AG04450 (cell line): ENCODE data around the gene GGCX. TPM values are rescaled to one million over a fixed set of nuclear protein-coding genes. Genes with fewer than 3 reads are reported as not detected.

Experiments used
- CTCF ChIA-PET: fragments of 300-600, 350-600 bp; formaldehyde crosslinking; extraction: SDS; loops from one replicate; lab custom pipeline; 2022; ENCODE audit warnings: antibody characterized with exemption, inconsistent platforms; lab: Charles Lee
- POLR2A ChIA-PET: fragments of 350-600 bp; formaldehyde crosslinking; extraction: SDS; loops from one replicate; lab custom pipeline; 2021; ENCODE audit warnings: antibody characterized with exemption, inconsistent platforms; lab: Yijun Ruan, JAX
- DNase-seq: peaks from one replicate; pipeline ENCODE4 v3.0.0-alpha.2; 2011; ENCODE audit warnings: low read depth, low spot score
- H3K27ac ChIP-seq: one replicate; pipeline ENCODE4 v1.5.1; 2012; ENCODE audit warnings: low read depth, low read length, control low read depth
- H3K27me3 ChIP-seq: one replicate; pipeline ENCODE4 v1.6.0; 2012; ENCODE audit warnings: low read length; ENCODE audit not compliant: control insufficient read depth, insufficient read depth
- H3K4me3 ChIP-seq: 2 replicates; pipeline ENCODE4 v1.5.1; 2011; ENCODE audit warnings: mild to moderate bottlenecking, low read depth, low read length, control low read depth
- H3K9me3 ChIP-seq: 2 replicates; pipeline ENCODE4 v1.5.1; 2012; ENCODE audit warnings: low read length; ENCODE audit not compliant: control insufficient read depth, insufficient read depth
- polyA plus RNA-seq: library from polyadenylated mRNA; depleted of rRNA; stranded (reverse); fragments of >200 nt; gene quantifications from 2 replicates; pipeline ENCODE4 v1.2.3, GENCODE V29; 2011
- TF ChIP-seq, protein P1 (sequence below): IDR thresholded peaks from 2 replicates; pipeline ENCODE4 v1.5.1; 2011; ENCODE audit warnings: low read depth, low read length, control low read depth, inconsistent platforms

GGCX gene
- polyA plus RNA-seq, 1 experiment = 44.0 TPM

- CTCF ChIA-PET = interaction anchor here (0.6 to 7.2 kb wide), 18 partner anchors 10 to 1042 kb away, joined by 3 to 53 read pairs (median 4); no protein-coding TSS in a partner anchor
- peak overlapping the region; percentile 100 for H3K4me3 ChIP-seq
- TF ChIP-seq, protein P1, sequence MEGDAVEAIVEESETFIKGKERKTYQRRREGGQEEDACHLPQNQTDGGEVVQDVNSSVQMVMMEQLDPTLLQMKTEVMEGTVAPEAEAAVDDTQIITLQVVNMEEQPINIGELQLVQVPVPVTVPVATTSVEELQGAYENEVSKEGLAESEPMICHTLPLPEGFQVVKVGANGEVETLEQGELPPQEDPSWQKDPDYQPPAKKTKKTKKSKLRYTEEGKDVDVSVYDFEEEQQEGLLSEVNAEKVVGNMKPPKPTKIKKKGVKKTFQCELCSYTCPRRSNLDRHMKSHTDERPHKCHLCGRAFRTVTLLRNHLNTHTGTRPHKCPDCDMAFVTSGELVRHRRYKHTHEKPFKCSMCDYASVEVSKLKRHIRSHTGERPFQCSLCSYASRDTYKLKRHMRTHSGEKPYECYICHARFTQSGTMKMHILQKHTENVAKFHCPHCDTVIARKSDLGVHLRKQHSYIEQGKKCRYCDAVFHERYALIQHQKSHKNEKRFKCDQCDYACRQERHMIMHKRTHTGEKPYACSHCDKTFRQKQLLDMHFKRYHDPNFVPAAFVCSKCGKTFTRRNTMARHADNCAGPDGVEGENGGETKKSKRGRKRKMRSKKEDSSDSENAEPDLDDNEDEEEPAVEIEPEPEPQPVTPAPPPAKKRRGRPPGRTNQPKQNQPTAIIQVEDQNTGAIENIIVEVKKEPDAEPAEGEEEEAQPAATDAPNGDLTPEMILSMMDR = no peak
- no peaks in the 10 kb centered on the region; the same call in 1 of the 2 replicates for H3K9me3 ChIP-seq
- peak overlapping the region; percentile 83 for H3K27ac ChIP-seq
- H3K27me3 ChIP-seq = no peaks in the 10 kb centered on the region
- no peak for DNase-seq
- POLR2A ChIA-PET = interaction anchor here (0.6 to 5.0 kb wide), 56 partner anchors 10 to 472 kb away, joined by 3 to 172 read pairs (median 6); partner anchors contain the start of genes C2orf68, ELMOD3, GGCX and RETSAT
These were observed 21.7 kb downstream of the GGCX start for GRCh38 chr2:85539361-85540132.

GRCh38 chr2:85538507-85539360 is 22.6 kb downstream of the GGCX start, which contains the start of gene MAT2A:
Gene MAT2A (plus strand): TSS chr2:85539168. CDS start chr2:85539288, 120 bp downstream.
- TF ChIP-seq, protein P1 = peak; percentile 80
- POLR2A ChIA-PET = interaction anchor here (0.6 to 5.0 kb wide), 57 partner anchors 11 to 472 kb away, joined by 3 to 172 read pairs (median 6); partner anchors contain the start of genes C2orf68, ELMOD3, GGCX and RETSAT
- no peaks in the 10 kb centered on the region for H3K27me3 ChIP-seq
- CTCF ChIA-PET = interaction anchor here (0.6 to 7.2 kb wide), 19 partner anchors 10 to 1041 kb away, joined by 3 to 53 read pairs (median 4); partner anchors contain the start of gene SH2D6
- peak within 1 kb of the TSS; percentile 99 for H3K27ac ChIP-seq
- peak; percentile 80 for DNase-seq
- no peaks in the 10 kb centered on the region; the same call in 1 of the 2 replicates for H3K9me3 ChIP-seq
- peak within 1 kb of the TSS; percentile 100 for H3K4me3 ChIP-seq

GRCh38 chr2:85537600-85538506 is 23.4 kb downstream of the GGCX start:
- POLR2A ChIA-PET = interaction anchor here (0.7 to 5.0 kb wide), 33 partner anchors 12 to 471 kb away, joined by 3 to 172 read pairs (median 7); partner anchors contain the start of genes C2orf68, ELMOD3, RETSAT and RNF181
- no peaks in the 10 kb centered on the region for H3K27me3 ChIP-seq
- H3K4me3 ChIP-seq = peak overlapping the region; percentile 100
- peak overlapping the region; percentile 99 for H3K27ac ChIP-seq
- DNase-seq = no peak
- CTCF ChIA-PET = interaction anchor here (1.1 to 7.2 kb wide), 6 partner anchors 9 to 119 kb away, joined by 3 to 53 read pairs (median 10); partner anchors contain the start of gene SH2D6
- no peaks in the 10 kb centered on the region; the same call in 1 of the 2 replicates for H3K9me3 ChIP-seq
- TF ChIP-seq, protein P1 = no peak

GRCh38 chr2:85536479-85536878 is 24.8 kb downstream of the GGCX start:
- H3K27me3 ChIP-seq = no peaks in the 10 kb centered on the region
- ChIA-PET POLR2A (interaction anchor here (0.8 to 1.6 kb wide), 4 partner anchors 15 to 38 kb away, joined by 3 to 5 read pairs (median 4); no protein-coding TSS in a partner anchor), CTCF (interaction anchor here (1.1 to 7.2 kb wide), 4 partner anchors 14 to 117 kb away, joined by 4 to 53 read pairs (median 10); partner anchors contain the start of gene SH2D6)
- no peak overlapping the region for H3K27ac ChIP-seq
- DNase-seq = no peak
- no peaks in the 10 kb centered on the region; the same call in 1 of the 2 replicates for H3K9me3 ChIP-seq
- no peak overlapping the region for H3K4me3 ChIP-seq
- TF ChIP-seq, protein P1 = no peak
